ENCODE measurements around the gene SLFN13. TPM values are rescaled to one million over a fixed set of nuclear protein-coding genes. Genes with fewer than 3 reads are reported as not detected.
"Not testable (repeated sequence)": the region's sequence is repeated elsewhere in the genome, so short reads cannot be mapped to it uniquely, and the experiment has no call there.

Gene SLFN13
- polyA plus RNA-seq, 1 donor (not counting 4 experiments of a cell fraction or from before 2014, with no cell fraction given), result 1.4 TPM

GRCh38 chr17:35404360-35404759, 44.2 kb downstream of the SLFN13 start:
- Histone ChIP-seq H3K4me1 (ENCODE audit: control insufficient read depth, extremely low read depth, insufficient read depth, low read length) (no peaks in the 10 kb centered on the region), H3K4me2 (ENCODE audit: control insufficient read depth, extremely low read depth, insufficient read depth, low read depth, low read length) (no peak overlapping the region), H3K79me2 (ENCODE audit: control insufficient read depth, insufficient read depth, low read length) (no peaks in the 10 kb centered on the region), H3K4me3 (ENCODE audit: control insufficient read depth in 2 of 3, extremely low read depth in 1 of 3, insufficient read depth in 2 of 3, low read depth in 1 of 3, low read length in 3 of 3) (no peak overlapping the region), H4K20me1 (ENCODE audit: control insufficient read depth, extremely low read depth, insufficient read depth, low read length) (no peaks in the 10 kb centered on the region), H3K9me1 (ENCODE audit: control insufficient read depth, extremely low read depth, insufficient read depth, low read length) (no peaks in the 10 kb centered on the region), H3K27me3 (ENCODE audit: control insufficient read depth, extremely low read depth, insufficient read depth, low read length) (no peaks in the 10 kb centered on the region), H3K9ac (ENCODE audit: control insufficient read depth, extremely low read depth, insufficient read depth, low read length) (no peak overlapping the region), H3K9me3 (ENCODE audit: control insufficient read depth, low read depth, low read length) (no peaks in the 10 kb centered on the region), H3K27ac (ENCODE audit: control insufficient read depth, insufficient read depth, low read length) (no peak overlapping the region), H2AFZ (ENCODE audit: control insufficient read depth, low read length) (no peak overlapping the region), H3K36me3 (ENCODE audit: control insufficient read depth in 2 of 2, extremely low read depth in 1 of 2, insufficient read depth in 2 of 2, low read length in 2 of 2) (no peaks in the 10 kb centered on the region)
- dilution Hi-C loops (cut with MboI; ENCODE audit: extremely low pct_ligation_motif_present, low sequenced_read_pairs), result no loop called here
- TF ChIP-seq CTCF (optimal IDR thresholded peaks at IDR 0.05 in 1 of 3, IDR thresholded peaks at IDR 0.05 in 1 of 3, conservative IDR thresholded peaks at IDR 0.05 in 1 of 3; ENCODE audit: extremely low read depth in 1 of 3, insufficient read depth in 2 of 3, low read length in 3 of 3), result no peak
- TF ChIP-seq EZH2 (IDR thresholded peaks at IDR 0.05; ENCODE audit: low read length), result no peak
- no peak for FAIRE-seq
- no peak for DNase-seq (ENCODE audit: low read depth, low spot score)

DNA sequence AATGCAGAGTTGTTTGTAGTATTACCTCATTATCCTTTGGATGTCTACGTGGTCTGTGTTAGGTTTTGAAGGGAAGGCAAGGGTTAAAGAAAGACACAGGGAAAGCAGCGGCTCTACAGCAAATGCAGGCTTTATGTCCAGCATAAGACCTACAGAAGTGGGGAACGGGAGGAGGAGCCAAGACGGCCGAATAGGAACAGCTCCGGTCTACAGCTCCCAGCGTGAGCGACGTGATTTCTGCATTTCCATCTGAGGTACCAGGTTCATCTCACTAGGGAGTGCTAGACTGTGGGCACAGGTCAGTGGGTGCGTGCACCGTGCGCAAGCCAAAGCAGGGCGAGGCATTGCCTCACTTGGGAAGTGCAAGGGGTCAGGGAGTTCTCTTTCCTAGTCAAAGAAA, 54.8 kb downstream of the SLFN13 start:
- FAIRE-seq; H3K27ac ChIP-seq (ENCODE audit: control insufficient read depth, insufficient read depth, low read length); H2AFZ ChIP-seq (ENCODE audit: control insufficient read depth, low read length); H4K20me1 ChIP-seq (ENCODE audit: control insufficient read depth, extremely low read depth, insufficient read depth, low read length); H3K27me3 ChIP-seq (ENCODE audit: control insufficient read depth, extremely low read depth, insufficient read depth, low read length); H3K4me3 ChIP-seq (ENCODE audit: control insufficient read depth in 2 of 3, extremely low read depth in 1 of 3, insufficient read depth in 2 of 3, low read depth in 1 of 3, low read length in 3 of 3); H3K9ac ChIP-seq (ENCODE audit: control insufficient read depth, extremely low read depth, insufficient read depth, low read length); H3K4me1 ChIP-seq (ENCODE audit: control insufficient read depth, extremely low read depth, insufficient read depth, low read length); H3K9me1 ChIP-seq (ENCODE audit: control insufficient read depth, extremely low read depth, insufficient read depth, low read length); H3K4me2 ChIP-seq (ENCODE audit: control insufficient read depth, extremely low read depth, insufficient read depth, low read depth, low read length); H3K36me3 ChIP-seq (ENCODE audit: control insufficient read depth in 2 of 2, extremely low read depth in 1 of 2, insufficient read depth in 2 of 2, low read length in 2 of 2); dilution Hi-C loops (cut with MboI; ENCODE audit: extremely low pct_ligation_motif_present, low sequenced_read_pairs); H3K79me2 ChIP-seq (ENCODE audit: control insufficient read depth, insufficient read depth, low read length); H3K9me3 ChIP-seq (ENCODE audit: control insufficient read depth, low read depth, low read length); DNase-seq (ENCODE audit: low read depth, low spot score): not testable (repeated sequence)

DNA sequence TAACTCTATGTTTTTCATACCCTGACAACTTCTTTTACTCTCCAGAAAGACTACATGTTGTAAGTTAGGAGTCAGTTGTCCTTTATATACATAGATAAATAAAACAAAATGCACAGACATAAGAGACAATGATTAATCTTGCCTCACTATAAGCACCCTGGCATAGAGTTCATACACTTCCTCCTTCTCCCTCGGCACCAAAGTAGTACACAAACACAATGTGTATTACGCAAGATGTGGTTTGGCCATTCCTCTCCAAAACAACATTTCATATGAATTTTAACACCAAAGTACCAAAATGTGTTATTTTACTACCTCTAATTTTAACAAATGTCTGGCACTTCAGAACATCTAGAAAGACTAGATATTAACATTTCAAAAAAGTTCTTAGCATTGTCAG, 57.9 kb downstream of the SLFN13 start:
- Histone ChIP-seq H3K79me2 (ENCODE audit: control insufficient read depth, insufficient read depth, low read length) (no peaks in the 10 kb centered on the region), H3K9me3 (ENCODE audit: control insufficient read depth, low read depth, low read length) (no peaks in the 10 kb centered on the region), H3K4me1 (ENCODE audit: control insufficient read depth, extremely low read depth, insufficient read depth, low read length) (no peaks in the 10 kb centered on the region), H3K27ac (ENCODE audit: control insufficient read depth, insufficient read depth, low read length) (no peak overlapping the region), H4K20me1 (ENCODE audit: control insufficient read depth, extremely low read depth, insufficient read depth, low read length) (no peaks in the 10 kb centered on the region), H3K9ac (ENCODE audit: control insufficient read depth, extremely low read depth, insufficient read depth, low read length) (no peak overlapping the region), H3K4me3 (ENCODE audit: control insufficient read depth in 2 of 3, extremely low read depth in 1 of 3, insufficient read depth in 2 of 3, low read depth in 1 of 3, low read length in 3 of 3) (no peak overlapping the region), H2AFZ (ENCODE audit: control insufficient read depth, low read length) (no peak overlapping the region), H3K36me3 (ENCODE audit: control insufficient read depth in 2 of 2, extremely low read depth in 1 of 2, insufficient read depth in 2 of 2, low read length in 2 of 2) (no peaks in the 10 kb centered on the region), H3K9me1 (ENCODE audit: control insufficient read depth, extremely low read depth, insufficient read depth, low read length) (no peaks in the 10 kb centered on the region), H3K4me2 (ENCODE audit: control insufficient read depth, extremely low read depth, insufficient read depth, low read depth, low read length) (no peak overlapping the region), H3K27me3 (ENCODE audit: control insufficient read depth, extremely low read depth, insufficient read depth, low read length) (no peaks in the 10 kb centered on the region)
- FAIRE-seq, result no peak
- TF ChIP-seq CTCF (optimal IDR thresholded peaks at IDR 0.05 in 1 of 3, IDR thresholded peaks at IDR 0.05 in 1 of 3, conservative IDR thresholded peaks at IDR 0.05 in 1 of 3; ENCODE audit: extremely low read depth in 1 of 3, insufficient read depth in 2 of 3, low read length in 3 of 3), result no peak
- no peak for TF ChIP-seq EZH2 (IDR thresholded peaks at IDR 0.05; ENCODE audit: low read length)
- no peak for DNase-seq (ENCODE audit: low read depth, low spot score)
- dilution Hi-C loops (cut with MboI; ENCODE audit: extremely low pct_ligation_motif_present, low sequenced_read_pairs), result no loop called here

All from keratinocyte (primary cell).